Activated T-cell treated with anti-CD3 and anti-CD28 coated beads for 1 hour (primary cell): ENCODE measurements around the gene TFDP1.

ENCODE experiments used
- DNase-seq: peaks from one replicate; pipeline ENCODE4 v3.0.0-alpha.2; 2020; ENCODE audit warnings: low read depth

The TFDP1 gene

GRCh38 chr13:113634279-113635047 lies 49.9 kb downstream of the TFDP1 start:
- DNase-seq, result no peak

GRCh38 chr13:113635048-113635420 lies 50.5 kb downstream of the TFDP1 start:
- DNase-seq, result no peak

GRCh38 chr13:113635709-113636108 lies 51.2 kb downstream of the TFDP1 start:
- DNase-seq, result no peak

- no peak for DNase-seq
Measured at GRCh38 chr13:113636266-113636963, 51.9 kb downstream of the TFDP1 start.

GRCh38 chr13:113637262-113638160 lies 53.0 kb downstream of the TFDP1 start:
- no peak for DNase-seq

GRCh38 chr13:113638173-113638746 lies 53.7 kb downstream of the TFDP1 start:
- no peak for DNase-seq

GRCh38 chr13:113638806-113639205 lies 54.3 kb downstream of the TFDP1 start:
- DNase-seq, result no peak

GRCh38 chr13:113639616-113640262 lies 55.2 kb downstream of the TFDP1 start:
- DNase-seq, result no peak

- DNase-seq, result no peak
Measured at GRCh38 chr13:113641426-113641825, 56.9 kb downstream of the TFDP1 start.

GRCh38 chr13:113642563-113642962 lies 58.0 kb downstream of the TFDP1 start:
- DNase-seq, result no peak

GRCh38 chr13:113643593-113643992 lies 59.0 kb downstream of the TFDP1 start:
- DNase-seq, result no peak

- no peak for DNase-seq
Measured at GRCh38 chr13:113644800-113645199, 60.2 kb downstream of the TFDP1 start.

- DNase-seq, result no peak
Measured at GRCh38 chr13:113645329-113645728, 60.8 kb downstream of the TFDP1 start.

GRCh38 chr13:113646376-113646775 lies 61.8 kb downstream of the TFDP1 start:
- no peak for DNase-seq

- DNase-seq, result no peak
Measured at GRCh38 chr13:113646921-113647340, 62.4 kb downstream of the TFDP1 start.

GRCh38 chr13:113647351-113648215 lies 63.0 kb downstream of the TFDP1 start:
- DNase-seq, result no peak

- DNase-seq, result no peak
Measured at GRCh38 chr13:113648216-113648610, 63.7 kb downstream of the TFDP1 start.

- no peak for DNase-seq
Measured at GRCh38 chr13:113649212-113649611, 64.7 kb downstream of the TFDP1 start.

GRCh38 chr13:113650275-113650674 lies 65.7 kb downstream of the TFDP1 start:
- no peak for DNase-seq

GRCh38 chr13:113650731-113651148 lies 66.2 kb downstream of the TFDP1 start:
- DNase-seq, result no peak
